Measurements from ENCODE around the gene SYDE2. TPM values are rescaled to one million over a fixed set of nuclear protein-coding genes. Genes with fewer than 3 reads are reported as not detected.

SYDE2 gene, protein sequence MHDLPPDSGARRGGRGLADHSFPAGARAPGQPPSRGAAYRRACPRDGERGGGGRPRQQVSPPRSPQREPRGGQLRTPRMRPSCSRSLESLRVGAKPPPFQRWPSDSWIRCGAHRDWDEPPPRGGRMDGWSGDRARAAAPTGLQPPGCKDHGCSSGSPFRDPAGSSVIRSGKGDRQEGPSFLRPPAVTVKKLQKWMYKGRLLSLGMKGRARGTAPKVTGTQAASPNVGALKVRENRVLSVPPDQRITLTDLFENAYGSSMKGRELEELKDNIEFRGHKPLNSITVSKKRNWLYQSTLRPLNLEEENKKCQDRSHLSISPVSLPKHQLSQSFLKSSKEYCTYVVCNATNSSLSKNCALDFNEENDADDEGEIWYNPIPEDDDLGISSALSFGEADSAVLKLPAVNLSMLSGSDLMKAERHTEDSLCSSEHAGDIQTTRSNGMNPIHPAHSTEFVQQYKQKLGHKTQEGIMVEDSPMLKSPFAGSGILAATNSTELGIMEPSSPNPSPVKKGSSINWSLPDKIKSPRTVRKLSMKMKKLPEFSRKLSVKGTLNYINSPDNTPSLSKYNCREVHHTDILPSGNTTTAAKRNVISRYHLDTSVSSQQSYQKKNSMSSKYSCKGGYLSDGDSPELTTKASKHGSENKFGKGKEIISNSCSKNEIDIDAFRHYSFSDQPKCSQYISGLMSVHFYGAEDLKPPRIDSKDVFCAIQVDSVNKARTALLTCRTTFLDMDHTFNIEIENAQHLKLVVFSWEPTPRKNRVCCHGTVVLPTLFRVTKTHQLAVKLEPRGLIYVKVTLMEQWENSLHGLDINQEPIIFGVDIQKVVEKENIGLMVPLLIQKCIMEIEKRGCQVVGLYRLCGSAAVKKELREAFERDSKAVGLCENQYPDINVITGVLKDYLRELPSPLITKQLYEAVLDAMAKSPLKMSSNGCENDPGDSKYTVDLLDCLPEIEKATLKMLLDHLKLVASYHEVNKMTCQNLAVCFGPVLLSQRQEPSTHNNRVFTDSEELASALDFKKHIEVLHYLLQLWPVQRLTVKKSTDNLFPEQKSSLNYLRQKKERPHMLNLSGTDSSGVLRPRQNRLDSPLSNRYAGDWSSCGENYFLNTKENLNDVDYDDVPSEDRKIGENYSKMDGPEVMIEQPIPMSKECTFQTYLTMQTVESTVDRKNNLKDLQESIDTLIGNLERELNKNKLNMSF
- total RNA-seq: 0.49 and 13.4 TPM in 2 replicates

DNA sequence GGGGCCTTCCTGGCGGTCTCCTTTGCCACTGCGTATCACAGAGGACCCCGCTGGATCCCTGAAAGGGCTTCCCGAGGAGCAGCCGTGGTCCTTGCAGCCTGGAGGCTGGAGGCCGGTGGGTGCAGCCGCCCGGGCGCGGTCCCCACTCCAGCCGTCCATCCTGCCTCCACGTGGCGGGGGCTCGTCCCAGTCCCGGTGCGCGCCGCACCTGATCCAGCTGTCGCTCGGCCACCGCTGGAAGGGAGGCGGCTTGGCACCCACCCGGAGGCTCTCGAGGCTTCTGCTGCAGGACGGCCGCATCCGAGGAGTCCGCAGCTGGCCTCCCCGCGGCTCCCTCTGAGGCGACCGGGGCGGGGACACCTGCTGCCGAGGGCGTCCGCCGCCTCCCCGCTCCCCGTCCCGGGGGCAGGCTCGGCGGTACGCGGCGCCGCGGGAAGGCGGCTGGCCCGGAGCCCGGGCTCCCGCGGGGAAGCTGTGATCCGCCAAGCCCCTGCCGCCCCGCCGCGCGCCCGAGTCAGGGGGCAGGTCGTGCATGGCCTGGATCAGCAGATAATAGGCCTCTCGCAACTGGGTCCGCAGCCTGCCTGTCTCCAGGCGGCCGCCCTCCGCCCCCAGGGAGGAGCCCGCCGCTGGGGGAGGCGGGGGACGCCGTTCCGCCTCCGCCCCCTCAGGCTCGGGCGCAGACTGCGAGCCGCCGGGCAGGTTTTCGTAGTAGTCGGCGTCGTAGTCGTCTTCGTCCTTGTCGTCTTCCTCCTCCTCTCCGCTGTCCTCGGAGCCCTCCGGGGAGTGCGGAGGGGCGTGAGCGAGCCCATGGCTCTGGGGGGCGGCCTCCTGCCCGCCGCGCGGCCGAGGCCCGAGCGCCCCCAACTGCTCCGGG is at the start of gene SYDE2:
Gene SYDE2 (minus strand): TSS at position 554 of the 877 bp plus-strand sequence. CDS start 20 bp downstream, at position 534.

Other genes starting within 250 kb of the SYDE2 start
- gene MCOLN2, start 203.9 kb downstream of the SYDE2 start, total RNA-seq: not detected in 2 replicates
- gene MCOLN3, start 152.5 kb downstream of the SYDE2 start, total RNA-seq: not detected in 2 replicates
- 9.2 and 32.3 TPM in 2 replicates for gene C1orf52, start 58.6 kb upstream of the SYDE2 start, total RNA-seq
- gene BCL10, start 75.6 kb upstream of the SYDE2 start, total RNA-seq: 32.7 and 73.7 TPM in 2 replicates